Measurements from ENCODE around the gene OTUD7B. TPM values are rescaled to one million over a fixed set of nuclear protein-coding genes. Genes with fewer than 3 reads are reported as not detected.

OTUD7B gene
- total and polyA plus RNA-seq, 2 of the 8 experiments (the other 6 are each of a cell fraction or from before 2014, with no cell fraction given) = 4.2 to 21.5 TPM

GRCh38 chr1:149927056-149927562 lies 83.4 kb downstream of the OTUD7B start:
- WGBS, 2 experiments (ENCODE audit: extremely low coverage in 1 of 2, insufficient coverage in 1 of 2, insufficient read length in 1 of 2, insufficient replicate concordance in 2 of 2, low coverage in 1 of 2, low lambda C conversion rate in 2 of 2, missing lambda C conversion rate in 1 of 2) = 5% methylated on average over 10 of the region's 10 CpGs; no CpG with 5 or more reads in 1 of the 2 experiments
- Histone ChIP-seq H3K56ac (replicated peaks; ENCODE audit: insufficient read length, low read depth, low read length) (no peak overlapping the region), H3K4me2 (ENCODE audit: insufficient read depth in 1 of 2, low read depth in 2 of 2, low read length in 2 of 2) (peak overlapping the region; percentile 87 to 90), H4K5ac (ENCODE audit: insufficient read length, low read depth, low read length) (no peak overlapping the region), H2AFZ (ENCODE audit: low read length) (no peak overlapping the region), H2BK5ac (ENCODE audit: low read depth, low read length) (peak overlapping the region; percentile 89; the same call in 1 of the 2 replicates), H3K79me2 (ENCODE audit: control insufficient read depth in 1 of 2, insufficient read depth in 2 of 2, low read length in 2 of 2) (peaks cover 8 to 28% of the 10 kb centered on the region in 2 experiments), H3K18ac (ENCODE audit: extremely low read depth, low read length) (no peak overlapping the region), H3K36me3 (ENCODE audit: control insufficient read depth in 2 of 4, insufficient read depth in 4 of 4, low read length in 3 of 4) (peaks cover 19 to 41% (median 39%) of the 10 kb centered on the region in 4 experiments), H3K4me1 (replicated peaks in 1 of 4; ENCODE audit: control insufficient read depth in 3 of 4, insufficient read depth in 4 of 4, low read length in 3 of 4) (peaks cover 0 to 8% (median 4%) of the 10 kb centered on the region in 4 experiments; a peak in 4 of 7 replicates), H2BK120ac (replicated peaks; ENCODE audit: low read depth, low read length) (no peak overlapping the region), H3K23ac (ENCODE audit: insufficient read length) (no peak overlapping the region), H3K27me3 (replicated peaks in 1 of 4; ENCODE audit: control insufficient read depth in 3 of 4, extremely low read depth in 1 of 4, insufficient read depth in 3 of 4, low read length in 3 of 4) (no peaks in the 10 kb centered on the region), H3K79me1 (ENCODE audit: low read depth, low read length) (peaks cover 5% of the 10 kb centered on the region), H3K14ac (ENCODE audit: insufficient read length) (no peak overlapping the region), H2AK5ac (ENCODE audit: low read depth, low read length) (no peak overlapping the region), H3K23me2 (ENCODE audit: low read depth, low read length) (peaks cover 5% of the 10 kb centered on the region), H3K9me3 (ENCODE audit: insufficient read depth in 2 of 2, low read depth in 1 of 2, low read length in 1 of 2) (no peaks in the 10 kb centered on the region), H4K20me1 (replicated peaks in 1 of 2; ENCODE audit: control insufficient read depth in 1 of 2, insufficient read depth in 2 of 2, low read length in 2 of 2) (no peaks in the 10 kb centered on the region), H2BK20ac (ENCODE audit: low read length) (no peak overlapping the region), H3K9ac (replicated peaks in 1 of 4; ENCODE audit: extremely low read depth in 1 of 4, low read depth in 3 of 4, low read length in 3 of 4) (peak overlapping the region; percentile 81 to 96 (median 90)), H2BK15ac (ENCODE audit: low read length) (no peak overlapping the region), H2BK12ac (ENCODE audit: low read depth, low read length) (no peak overlapping the region), H3K27ac (ENCODE audit: low read depth, low read length) (peak overlapping the region; percentile 90), H3K4me3 (ENCODE audit: extremely low read depth in 1 of 4, insufficient read depth in 2 of 4, low read depth in 3 of 4, low read length in 4 of 4) (peak overlapping the region; percentile 85 to 95 (median 94)), H3K4ac (replicated peaks; ENCODE audit: insufficient read length, low read depth, low read length) (no peak overlapping the region), H4K91ac (replicated peaks; ENCODE audit: insufficient read length, low read length) (no peak overlapping the region), H4K8ac (ENCODE audit: extremely low read depth, insufficient read depth, low read length) (peak overlapping the region; percentile 51; the same call in 1 of the 2 replicates)
- no peak for DNase-seq (ENCODE audit: low read depth in 1 of 2, low spot score in 2 of 2)
- FAIRE-seq = no peak
- POLR2A ChIA-PET (ENCODE audit: partially characterized antibody) = no interaction called here
- no peak for TF ChIP-seq HDAC2 (IDR thresholded peaks at IDR 0.05; ENCODE audit: borderline replicate concordance in 1 of 2, low read depth in 2 of 2, low read length in 2 of 2)
- TF ChIP-seq JUN (IDR thresholded peaks at IDR 0.05; ENCODE audit: low read depth, low read length) = no peak
- no peak for TF ChIP-seq KDM1A (IDR thresholded peaks at IDR 0.05; ENCODE audit: borderline replicate concordance, low read length)
- no peak for TF ChIP-seq HDAC6 (IDR thresholded peaks at IDR 0.05; ENCODE audit: low read depth, low read length)
- TF ChIP-seq ZNF274 (IDR thresholded peaks at IDR 0.05; ENCODE audit: borderline replicate concordance, extremely low read depth, low read length) = no peak
- no peak for TF ChIP-seq USF2 (IDR thresholded peaks at IDR 0.05; ENCODE audit: low read length)
- TF ChIP-seq NRF1 (IDR thresholded peaks at IDR 0.05; ENCODE audit: low read depth, low read length) = no peak
- TF ChIP-seq ASH2L (IDR thresholded peaks at IDR 0.05; ENCODE audit: low read length) = no peak
- TF ChIP-seq MAFK (IDR thresholded peaks at IDR 0.05; ENCODE audit: low read depth, low read length) = no peak
- no peak for TF ChIP-seq CEBPB (IDR thresholded peaks at IDR 0.05; ENCODE audit: low read depth, low read length)
- no peak for TF ChIP-seq NANOG (IDR thresholded peaks at IDR 0.05; ENCODE audit: insufficient read depth, low read depth, low read length, poor library complexity, severe bottlenecking)
- no peak for TF ChIP-seq RFX5 (IDR thresholded peaks at IDR 0.05; ENCODE audit: borderline replicate concordance, low read depth, low read length)
- CTCF ChIA-PET (ENCODE audit: partially characterized antibody) = interaction anchor here (1.2 kb wide), 1 partner anchor 39 kb away, joined by 3 read pairs; a partner anchor contains a TSS

Measured in H1 (cell line).